Keratinocyte (primary cell): Measurements from ENCODE around the gene THRB. TPM values are rescaled to one million over a fixed set of nuclear protein-coding genes. Genes with fewer than 3 reads are reported as not detected.

Experiments used
- DNase-seq: peaks from one replicate; pipeline ENCODE4 v3.0.0-alpha.2; 2011; ENCODE audit warnings: low read depth, missing footprints, low spot score
- FAIRE-seq: peaks from 2 replicates; lab custom pipeline; 2011; peaks lifted over from hg19 to GRCh38; lab: Jason Lieb, UNC
- H2AFZ ChIP-seq: 2 replicates; pipeline ENCODE4 v1.6.0; 2012; ENCODE audit warnings: low read length, control low read depth, inconsistent platforms; ENCODE audit not compliant: control insufficient read depth
- H3K27ac ChIP-seq: 2 replicates; pipeline ENCODE4 v1.5.1; 2011; ENCODE audit warnings: low read length; ENCODE audit not compliant: control insufficient read depth, insufficient read depth
- H3K27me3 ChIP-seq: 3 replicates; pipeline ENCODE4 v1.6.0; 2011; ENCODE audit warnings: low read length; ENCODE audit not compliant: control insufficient read depth, insufficient read depth; ENCODE audit errors: extremely low read depth
- H3K36me3 ChIP-seq, 2 experiments: 2 replicates in 1 of 2; 3 replicates in 1 of 2; pipeline ENCODE4 v1.5.1; 2011; ENCODE audit warnings: low read length in 2 of 2, mild to moderate bottlenecking in 1 of 2; ENCODE audit not compliant: control insufficient read depth in 2 of 2, insufficient read depth in 2 of 2; ENCODE audit errors: extremely low read depth in 1 of 2
- H3K4me1 ChIP-seq: 3 replicates; pipeline ENCODE4 v1.5.1; 2011; ENCODE audit warnings: low read length; ENCODE audit not compliant: control insufficient read depth, insufficient read depth; ENCODE audit errors: extremely low read depth
- H3K4me2 ChIP-seq: 3 replicates; pipeline ENCODE4 v1.6.0; 2011; ENCODE audit warnings: low read depth, low read length; ENCODE audit not compliant: control insufficient read depth, insufficient read depth; ENCODE audit errors: extremely low read depth
- H3K4me3 ChIP-seq, 3 experiments: fragments of 200-600 bp in 1 of 3; sonication (generic) in 1 of 3; 2 replicates in 2 of 3; 3 replicates in 1 of 3; pipeline ENCODE4 v1.5.1; 2011 to 2016; ENCODE audit warnings: low read length in 3 of 3, mild to moderate bottlenecking in 3 of 3, control low read depth in 2 of 3, inconsistent platforms in 1 of 3, low read depth in 1 of 3, mixed read lengths in 1 of 3, mixed run types in 1 of 3, moderate library complexity in 1 of 3; ENCODE audit not compliant: control insufficient read depth in 2 of 3, insufficient read depth in 2 of 3; ENCODE audit errors: extremely low read depth in 1 of 3
- H3K79me2 ChIP-seq: 2 replicates; pipeline ENCODE4 v1.6.0; 2012; ENCODE audit warnings: low read length; ENCODE audit not compliant: control insufficient read depth, insufficient read depth
- H3K9ac ChIP-seq: 3 replicates; pipeline ENCODE4 v1.6.0; 2011; ENCODE audit warnings: low read length; ENCODE audit not compliant: control insufficient read depth, insufficient read depth; ENCODE audit errors: extremely low read depth
- H3K9me1 ChIP-seq: 3 replicates; pipeline ENCODE4 v1.6.0; 2011; ENCODE audit warnings: low read length; ENCODE audit not compliant: control insufficient read depth, insufficient read depth; ENCODE audit errors: extremely low read depth
- H3K9me3 ChIP-seq: 2 replicates; pipeline ENCODE4 v1.5.1; 2012; ENCODE audit warnings: low read depth, low read length; ENCODE audit not compliant: control insufficient read depth
- H4K20me1 ChIP-seq: 3 replicates; pipeline ENCODE4 v1.6.0; 2011; ENCODE audit warnings: low read length; ENCODE audit not compliant: control insufficient read depth, insufficient read depth; ENCODE audit errors: extremely low read depth
- EZH2 ChIP-seq: IDR thresholded peaks from one replicate; pipeline ENCODE4 v1.6.1; 2012; ENCODE audit warnings: inconsistent platforms, mild to moderate bottlenecking, low read length, moderate library complexity
- dilution Hi-C: fragments of 300-500 bp; cut with MboI; formaldehyde crosslinking; loops from one replicate; pipeline ENCODE4 v1.7.0; 2020; ENCODE audit warnings: low sequenced_read_pairs; ENCODE audit not compliant: extremely low pct_ligation_motif_present
- polyA plus RNA-seq, 5 experiments: library from polyadenylated mRNA; depleted of rRNA in 3 of 5; stranded (reverse) in 3 of 5; stranded (forward) in 1 of 5; unstranded in 1 of 5; fragments of >200 nt; gene quantifications; 1 replicate in 1 of 5; 2 replicates in 3 of 5; 3 replicates in 1 of 5; pipeline versions ENCODE4 v1.2.1 to v1.2.3, GENCODE V29; 2011 to 2012; ENCODE audit warnings: missing spikeins in 2 of 5, low read depth in 1 of 5, low replicate concordance in 1 of 5
- TF ChIP-seq, protein P1 (sequence below), 3 experiments: IDR thresholded peaks in 1 of 3; conservative IDR thresholded peaks in 1 of 3; optimal IDR thresholded peaks in 1 of 3; 2 replicates in 2 of 3; 3 replicates in 1 of 3; pipeline versions ENCODE3 to v1.5.1; 2011; ENCODE audit warnings: low read length in 3 of 3, mild to moderate bottlenecking in 3 of 3, moderate library complexity in 2 of 3, control low read depth in 1 of 3, inconsistent platforms in 1 of 3; ENCODE audit not compliant: insufficient read depth in 2 of 3; ENCODE audit errors: extremely low read depth in 1 of 3

The THRB gene
- polyA plus RNA-seq, 1 donor (not counting 4 experiments of a cell fraction or from before 2014, with no cell fraction given) = 2.6 TPM

DNA sequence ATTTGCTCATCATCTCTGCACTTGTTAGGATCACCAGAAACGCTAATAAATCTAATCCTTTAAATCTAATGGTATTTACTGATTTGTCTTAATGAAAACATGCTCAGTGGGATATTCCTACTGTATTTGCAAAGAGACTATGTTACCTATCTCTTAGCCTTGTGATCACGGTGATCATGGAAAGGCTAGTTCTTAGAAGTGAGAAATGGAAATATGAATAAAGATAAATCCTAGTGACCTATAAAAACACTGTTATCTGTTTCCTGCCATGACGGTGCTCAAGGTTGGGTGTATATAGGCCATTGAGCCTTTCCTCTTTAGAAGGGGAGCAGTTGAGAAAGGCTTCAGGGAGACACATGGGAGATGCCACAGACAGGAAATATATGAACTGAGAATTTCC is 116.3 kb downstream of the THRB start:
- Histone ChIP-seq H3K27ac (no peak overlapping the region), H3K4me1 (no peaks in the 10 kb centered on the region), H3K9ac (no peak overlapping the region), H3K36me3 (no peaks in the 10 kb centered on the region), H3K79me2 (no peaks in the 10 kb centered on the region), H4K20me1 (no peaks in the 10 kb centered on the region), H3K27me3 (no peaks in the 10 kb centered on the region), H3K4me3 (no peak overlapping the region), H3K9me1 (no peaks in the 10 kb centered on the region), H3K4me2 (no peak overlapping the region), H3K9me3 (no peaks in the 10 kb centered on the region), H2AFZ (no peak overlapping the region)
- TF ChIP-seq, protein P1, sequence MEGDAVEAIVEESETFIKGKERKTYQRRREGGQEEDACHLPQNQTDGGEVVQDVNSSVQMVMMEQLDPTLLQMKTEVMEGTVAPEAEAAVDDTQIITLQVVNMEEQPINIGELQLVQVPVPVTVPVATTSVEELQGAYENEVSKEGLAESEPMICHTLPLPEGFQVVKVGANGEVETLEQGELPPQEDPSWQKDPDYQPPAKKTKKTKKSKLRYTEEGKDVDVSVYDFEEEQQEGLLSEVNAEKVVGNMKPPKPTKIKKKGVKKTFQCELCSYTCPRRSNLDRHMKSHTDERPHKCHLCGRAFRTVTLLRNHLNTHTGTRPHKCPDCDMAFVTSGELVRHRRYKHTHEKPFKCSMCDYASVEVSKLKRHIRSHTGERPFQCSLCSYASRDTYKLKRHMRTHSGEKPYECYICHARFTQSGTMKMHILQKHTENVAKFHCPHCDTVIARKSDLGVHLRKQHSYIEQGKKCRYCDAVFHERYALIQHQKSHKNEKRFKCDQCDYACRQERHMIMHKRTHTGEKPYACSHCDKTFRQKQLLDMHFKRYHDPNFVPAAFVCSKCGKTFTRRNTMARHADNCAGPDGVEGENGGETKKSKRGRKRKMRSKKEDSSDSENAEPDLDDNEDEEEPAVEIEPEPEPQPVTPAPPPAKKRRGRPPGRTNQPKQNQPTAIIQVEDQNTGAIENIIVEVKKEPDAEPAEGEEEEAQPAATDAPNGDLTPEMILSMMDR (optimal IDR thresholded peaks at IDR 0.05 in 1 of 3, IDR thresholded peaks at IDR 0.05 in 1 of 3, conservative IDR thresholded peaks at IDR 0.05 in 1 of 3; ENCODE audit: extremely low read depth in 1 of 3, insufficient read depth in 2 of 3, low read length in 3 of 3) = no peak
- no peak for TF ChIP-seq EZH2
- no peak for FAIRE-seq
- no peak for DNase-seq
- dilution Hi-C loops = no loop called here

DNA sequence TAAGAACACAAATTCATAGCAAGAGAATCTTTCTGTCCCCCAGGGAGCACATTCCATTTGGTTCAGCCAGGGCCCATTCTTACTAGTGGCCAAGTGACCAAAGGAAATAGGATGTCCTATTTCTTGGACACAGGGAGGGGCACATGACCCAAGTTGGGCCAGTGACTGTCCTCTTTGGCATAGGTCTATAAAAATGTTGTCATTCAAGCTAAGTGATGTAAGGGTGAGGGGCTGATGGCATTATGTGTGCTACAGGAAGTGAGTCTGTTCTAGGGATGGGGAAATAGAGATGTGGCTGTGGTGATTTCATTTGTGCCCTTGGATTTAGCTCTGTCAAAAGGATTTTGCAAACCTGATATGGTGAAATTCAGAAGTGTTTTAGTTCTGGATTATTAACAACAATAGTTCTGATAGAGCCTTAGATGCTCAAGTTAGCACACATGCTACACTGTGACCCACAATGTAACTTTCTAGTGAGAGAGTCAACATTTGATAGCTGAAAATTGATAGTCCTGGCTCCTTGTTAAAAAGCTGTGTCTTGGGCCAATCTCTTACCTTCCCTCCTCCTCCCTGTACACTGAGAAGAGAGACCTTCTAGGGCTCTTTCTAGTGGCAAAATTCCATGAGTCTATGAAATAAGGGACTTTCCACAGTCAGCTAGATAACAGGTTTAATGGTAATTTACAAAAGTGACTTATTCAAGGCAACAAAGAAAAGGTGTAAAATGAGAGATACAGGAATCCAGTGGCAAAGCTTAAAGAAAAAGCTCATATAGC is 117.2 kb downstream of the THRB start:
- no peak for FAIRE-seq
- Histone ChIP-seq H3K4me1 (no peaks in the 10 kb centered on the region), H3K9ac (no peak overlapping the region), H3K27ac (no peak overlapping the region), H3K4me3 (no peak overlapping the region), H4K20me1 (no peaks in the 10 kb centered on the region), H3K36me3 (no peaks in the 10 kb centered on the region), H3K27me3 (no peaks in the 10 kb centered on the region), H2AFZ (no peak overlapping the region), H3K9me1 (no peaks in the 10 kb centered on the region), H3K79me2 (no peaks in the 10 kb centered on the region), H3K9me3 (no peaks in the 10 kb centered on the region), H3K4me2 (no peak overlapping the region)
- dilution Hi-C loops = no loop called here
- DNase-seq = no peak
- TF ChIP-seq EZH2 = no peak
- TF ChIP-seq, protein P1 (optimal IDR thresholded peaks at IDR 0.05 in 1 of 3, IDR thresholded peaks at IDR 0.05 in 1 of 3, conservative IDR thresholded peaks at IDR 0.05 in 1 of 3; ENCODE audit: extremely low read depth in 1 of 3, insufficient read depth in 2 of 3, low read length in 3 of 3) = no peak
